ENCODE data around the gene FNTB. TPM values are rescaled to one million over a fixed set of nuclear protein-coding genes. Genes with fewer than 3 reads are reported as not detected.

Gene FNTB
- total RNA-seq, 1 experiment from 2014 or later, result 12.0 TPM

DNA sequence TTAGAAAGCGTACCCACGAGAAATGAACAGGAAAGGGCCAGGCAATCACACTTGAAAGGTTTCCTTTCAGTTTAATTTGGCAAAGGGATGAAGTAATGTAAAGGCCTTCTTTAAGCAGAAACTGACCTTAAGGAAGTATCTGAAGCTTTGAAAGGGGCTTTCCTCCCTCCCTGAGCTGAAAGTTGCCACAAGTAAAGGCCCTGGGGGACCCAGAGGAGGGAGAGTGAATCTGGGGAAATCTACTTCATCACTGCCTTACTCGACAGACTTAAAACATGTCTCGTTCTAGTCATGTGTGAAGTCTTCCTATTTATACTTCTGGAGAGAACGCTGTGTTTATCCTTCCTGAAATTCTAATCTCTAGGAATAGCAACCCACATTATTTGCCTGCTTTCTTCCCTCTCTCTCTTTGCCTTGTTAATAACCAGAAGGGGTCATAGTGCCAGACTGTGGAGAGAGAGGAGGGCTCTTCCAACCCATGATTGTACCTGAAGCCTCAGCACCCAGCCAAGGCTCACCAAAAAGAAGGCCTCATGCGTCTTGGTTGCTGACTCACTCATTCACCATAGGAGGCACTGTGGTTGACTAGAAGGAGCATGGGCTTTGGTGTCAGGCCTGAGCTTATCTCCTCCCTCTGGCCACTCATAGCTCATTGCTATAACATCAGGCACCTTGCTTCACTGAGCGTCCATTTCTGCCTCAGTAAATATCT is 33.9 kb upstream of the FNTB start:
- DNase-seq (ENCODE audit: low read depth), result peak; percentile 23

DNA sequence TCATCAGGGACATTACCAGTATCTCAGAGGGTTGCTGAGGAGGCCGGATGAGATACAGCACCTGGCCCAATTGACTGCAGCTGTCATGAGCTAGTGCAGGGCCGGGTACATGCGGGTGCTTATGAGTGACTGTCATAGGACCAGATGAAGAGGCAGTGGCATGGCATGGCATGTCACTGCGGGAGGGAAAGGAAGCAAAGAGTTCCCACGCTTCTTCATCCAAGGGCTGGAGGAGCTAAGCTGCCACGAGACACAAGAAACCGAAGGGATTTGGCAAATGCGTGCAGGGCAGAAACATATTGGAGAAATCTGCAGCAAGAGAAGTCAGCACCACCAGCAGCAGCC is 33.4 kb upstream of the FNTB start:
- DNase-seq (ENCODE audit: low read depth), result no peak

DNA sequence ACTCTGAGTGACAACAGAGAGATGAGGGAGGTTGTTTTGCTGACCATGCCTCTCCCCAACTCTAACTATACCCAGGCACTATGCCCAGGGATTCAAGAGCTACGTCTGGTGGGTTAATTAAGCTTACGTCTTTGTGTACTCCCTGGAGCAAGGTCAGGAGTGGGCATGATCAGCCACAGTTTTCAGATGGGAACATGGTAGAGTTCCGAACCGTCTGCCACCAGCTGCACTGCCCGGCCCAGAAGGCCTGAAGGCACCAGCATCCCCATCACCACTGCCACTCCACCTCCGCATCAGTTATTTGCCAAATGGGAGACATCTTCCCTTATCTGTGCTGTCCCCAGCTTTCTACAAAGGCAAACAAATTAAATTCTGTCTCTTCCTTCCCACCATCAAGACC is 33.0 kb upstream of the FNTB start:
- no peak for DNase-seq (ENCODE audit: low read depth)

DNA sequence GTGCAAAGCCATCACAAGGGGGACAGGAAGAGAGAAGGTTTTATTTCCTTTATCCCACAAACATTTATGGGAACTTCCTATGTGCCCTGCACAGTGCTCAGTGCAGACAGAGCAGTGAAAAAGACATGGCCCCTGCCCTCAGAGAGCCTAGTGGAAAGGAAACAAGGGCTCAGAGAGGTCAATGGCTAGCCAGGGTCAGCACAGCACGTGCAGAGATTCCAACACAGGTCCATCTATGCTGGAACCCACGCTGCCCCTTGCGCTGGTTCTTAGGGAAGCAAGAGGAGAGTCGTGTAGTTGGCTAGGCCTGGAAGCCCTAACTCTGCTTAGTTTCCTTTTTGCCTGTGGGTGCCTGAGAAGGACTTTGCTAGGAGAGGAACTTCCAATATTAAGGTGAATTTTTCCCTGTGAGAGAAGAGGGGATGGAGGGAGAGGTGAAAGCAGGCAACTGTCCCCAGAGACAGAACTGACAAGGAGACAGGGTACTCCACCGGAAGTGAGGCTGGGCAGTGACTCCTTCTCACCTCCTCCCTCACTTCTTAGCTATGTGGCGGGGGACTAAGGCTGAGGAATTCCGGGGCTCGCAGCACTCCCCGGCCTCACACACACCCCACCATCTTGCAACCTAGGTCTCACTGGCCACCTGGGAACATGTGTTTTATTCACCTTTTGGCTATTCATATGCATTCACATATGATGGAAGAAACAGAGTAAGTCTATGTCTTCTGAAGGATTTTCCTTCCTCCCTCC is 32.0 kb upstream of the FNTB start:
- DNase-seq (ENCODE audit: low read depth), result no peak

DNA sequence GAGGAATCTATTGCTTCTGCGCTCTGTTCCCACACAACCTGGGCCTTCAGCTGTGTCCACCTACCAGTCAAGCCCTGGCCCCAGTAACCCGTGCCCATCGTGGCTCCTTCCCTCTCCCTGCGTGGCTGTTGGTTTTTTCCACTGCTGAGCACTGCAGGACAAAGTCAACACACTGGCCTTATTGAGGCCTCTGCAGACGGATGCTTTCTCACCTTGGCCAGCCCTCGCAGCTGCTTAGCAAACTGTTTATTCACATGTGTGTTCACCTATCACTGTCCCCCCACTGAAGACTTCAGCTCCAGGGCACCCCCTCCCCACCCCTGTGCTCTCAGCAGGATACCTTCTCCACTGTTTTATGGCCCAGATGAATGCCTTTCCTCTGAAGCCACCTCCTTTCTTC is 31.4 kb upstream of the FNTB start:
- no peak for DNase-seq (ENCODE audit: low read depth)

DNA sequence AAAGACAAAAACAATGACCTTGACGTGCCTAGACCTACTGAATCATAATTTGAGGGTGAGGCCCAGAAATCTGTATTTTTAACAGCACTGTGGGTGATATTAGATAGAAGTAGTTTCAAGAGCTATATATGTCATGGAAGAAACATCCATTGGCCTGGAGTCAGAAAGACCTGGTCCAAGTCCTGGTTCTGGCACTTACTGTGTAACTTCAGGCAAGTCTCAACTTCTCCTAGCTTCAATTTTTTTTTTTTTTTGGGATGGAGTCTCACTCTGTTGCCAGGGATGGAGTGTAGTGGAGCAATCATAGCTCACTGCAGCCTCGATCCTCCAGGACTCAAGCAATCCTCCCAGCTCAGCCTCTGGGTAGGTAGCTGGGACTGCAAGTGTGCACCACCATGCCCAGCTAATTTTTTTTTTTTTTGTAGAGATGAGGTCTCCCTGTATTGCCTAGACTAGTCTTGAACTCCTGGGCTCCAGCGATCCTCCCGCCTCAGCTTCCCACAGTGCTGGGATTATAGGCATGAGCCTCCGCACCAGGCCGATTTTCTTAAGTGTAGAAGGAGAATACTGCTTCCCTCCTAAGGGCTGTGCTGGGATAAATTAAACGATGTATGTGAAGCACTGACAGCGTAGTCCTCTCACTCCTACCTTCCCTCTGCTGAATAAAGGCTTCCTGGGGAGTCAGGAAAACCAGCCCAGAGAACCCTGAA is 29.8 kb upstream of the FNTB start:
- no peak for DNase-seq (ENCODE audit: low read depth)

DNA sequence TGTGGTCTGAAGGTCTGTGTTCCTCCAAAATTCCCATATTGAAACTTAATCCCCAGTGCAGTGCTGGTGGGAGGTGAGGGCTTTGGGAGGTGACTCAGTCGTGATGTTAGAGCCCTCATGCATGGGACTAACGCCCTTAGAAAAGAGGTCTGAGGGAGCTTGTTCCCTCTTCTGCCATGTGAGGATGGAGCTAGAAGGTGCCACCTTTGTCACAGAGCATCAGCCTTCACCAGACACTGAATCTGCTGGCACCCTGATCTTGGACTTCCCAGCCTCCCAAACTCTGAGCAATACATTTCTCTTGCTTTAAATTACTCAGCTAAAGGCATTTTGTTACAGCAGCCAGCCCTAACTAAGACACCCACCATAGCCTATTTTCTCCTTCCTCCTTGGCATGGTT is 28.5 kb upstream of the FNTB start:
- no peak for DNase-seq (ENCODE audit: low read depth)

DNA sequence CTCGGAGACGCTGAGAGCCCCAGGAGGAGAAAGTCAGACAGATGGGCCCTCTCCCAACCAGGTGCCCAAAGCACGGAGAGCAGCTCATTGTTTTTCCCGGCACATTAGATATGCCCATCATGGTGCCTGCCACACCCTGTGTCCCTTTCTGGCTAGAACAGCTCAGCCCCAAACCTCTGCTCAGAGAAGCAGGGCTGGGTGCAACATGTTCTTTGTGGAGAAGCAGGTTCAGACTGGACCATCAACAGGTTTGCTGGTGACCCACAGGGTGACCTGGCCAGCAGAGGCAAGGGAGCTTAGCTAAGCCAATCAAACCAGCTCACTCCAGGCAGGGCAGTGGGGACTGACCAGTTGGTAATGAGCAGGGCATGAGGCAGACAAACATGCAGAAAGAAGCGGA is 28.0 kb upstream of the FNTB start:
- no peak for DNase-seq (ENCODE audit: low read depth)

GRCh38 chr14:64960762-64961276 is 25.9 kb upstream of the FNTB start:
- DNase-seq (ENCODE audit: low read depth), result no peak

DNA sequence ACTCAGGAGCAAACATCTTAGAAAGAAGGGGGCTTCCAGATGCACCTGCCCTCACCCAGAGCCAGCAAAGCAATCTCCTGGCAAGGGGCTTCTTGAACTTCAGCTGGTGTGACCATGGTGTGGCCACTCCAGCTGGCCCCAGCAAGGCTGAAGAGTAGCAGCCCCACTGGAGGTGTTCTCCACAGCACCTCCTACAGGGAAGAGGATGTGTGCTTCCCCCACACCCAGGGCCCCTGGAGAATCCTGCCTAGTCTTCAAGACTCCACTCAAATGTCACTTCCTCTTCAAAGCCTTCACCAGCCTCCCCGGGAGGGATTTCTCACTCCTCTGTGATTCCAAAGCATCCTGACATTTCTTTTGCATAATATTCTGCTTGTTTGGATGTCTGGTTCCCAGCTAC is 23.1 kb upstream of the FNTB start:
- DNase-seq (ENCODE audit: low read depth), result no peak

GRCh38 chr14:64965356-64966000 is 21.2 kb upstream of the FNTB start:
- DNase-seq (ENCODE audit: low read depth), result no peak

GRCh38 chr14:64966976-64967375 is 19.7 kb upstream of the FNTB start:
- DNase-seq (ENCODE audit: low read depth), result no peak

GRCh38 chr14:64968167-64968566 is 18.5 kb upstream of the FNTB start:
- no peak for DNase-seq (ENCODE audit: low read depth)

- peak; percentile 53 for DNase-seq (ENCODE audit: low read depth)
These were observed 18.0 kb upstream of the FNTB start for GRCh38 chr14:64968651-64969050.

- no peak for DNase-seq (ENCODE audit: low read depth)
These were observed 16.7 kb upstream of the FNTB start for GRCh38 chr14:64970041-64970440.

- DNase-seq (ENCODE audit: low read depth), result peak; percentile 61
These were observed 15.8 kb upstream of the FNTB start for GRCh38 chr14:64970776-64971477.

DNA sequence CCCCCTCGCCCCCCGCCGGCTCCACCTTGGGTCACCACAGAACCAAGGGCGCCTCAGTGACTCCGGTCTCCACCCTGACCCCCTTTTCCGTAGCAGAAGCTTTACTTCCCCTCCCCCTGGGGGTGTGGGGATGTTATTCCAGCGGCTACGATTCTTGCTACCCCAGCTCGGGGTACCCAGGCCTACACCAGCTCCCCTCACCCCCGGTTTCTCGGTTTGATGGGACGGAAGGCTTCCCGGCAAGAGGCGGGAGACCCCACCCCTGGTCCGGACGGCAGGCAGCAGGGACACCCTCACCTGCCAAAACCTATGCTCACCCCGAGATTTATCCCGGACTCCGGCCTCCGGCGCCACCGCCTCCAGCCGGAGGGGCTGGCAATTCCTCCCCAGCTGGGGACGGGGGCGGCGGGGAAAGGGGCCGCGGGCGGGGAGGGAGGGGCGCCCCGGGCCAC is 15.2 kb upstream of the FNTB start:
- no peak for DNase-seq (ENCODE audit: low read depth)

DNA sequence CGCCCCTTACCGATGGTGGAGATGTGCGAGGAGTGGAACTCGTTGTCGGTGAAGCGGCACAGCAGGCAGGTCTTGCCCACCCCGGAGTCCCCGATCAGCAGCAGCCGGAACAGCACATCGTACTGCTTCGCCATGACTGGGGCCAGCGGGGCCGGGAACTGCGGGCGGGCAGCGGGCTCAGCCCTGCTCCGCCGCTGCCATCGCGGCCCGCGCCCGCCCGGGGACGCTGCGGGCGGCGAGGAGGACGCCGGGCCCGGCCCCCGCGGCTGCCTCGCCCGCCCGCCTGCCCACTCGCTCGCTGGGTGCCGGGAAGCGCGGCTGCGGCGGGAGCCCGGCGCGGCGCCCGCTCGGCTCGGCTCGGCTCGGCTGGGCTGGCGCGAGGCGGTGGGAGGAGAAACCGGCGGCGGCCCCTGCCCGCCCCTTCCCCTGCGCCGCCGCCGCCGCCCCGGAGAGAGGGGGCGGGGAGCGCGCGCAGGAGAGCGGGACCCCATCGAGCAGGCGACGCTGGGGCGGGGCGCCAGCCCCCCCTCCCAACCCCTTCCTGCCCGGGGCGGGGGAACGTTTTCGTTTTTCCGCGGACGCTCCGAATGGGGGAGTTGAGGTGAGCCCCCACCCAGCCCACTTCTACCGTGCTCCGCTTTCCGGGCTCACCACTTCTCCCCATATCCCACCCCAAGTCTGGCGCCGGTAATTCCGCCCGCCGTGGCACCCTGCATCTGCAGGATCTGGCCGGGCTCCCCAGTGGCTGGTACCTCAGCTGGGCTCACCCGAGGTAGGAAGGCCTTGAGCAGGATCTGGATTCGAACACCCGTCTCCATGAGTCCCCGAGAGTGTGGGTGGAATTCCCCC is 14.5 kb upstream of the FNTB start, which contains the start of gene RAB15:
TSS of gene RAB15 (minus strand) at position 394 of the 849 bp plus-strand sequence. CDS start at position 134, 260 bp downstream.
- DNase-seq (ENCODE audit: low read depth), result no peak

- DNase-seq (ENCODE audit: low read depth), result no peak
These were observed 13.7 kb upstream of the FNTB start for GRCh38 chr14:64973026-64973442.

GRCh38 chr14:64973826-64974225 is 12.9 kb upstream of the FNTB start:
- no peak for DNase-seq (ENCODE audit: low read depth)

Data from HT1080 (cell line).